ENCODE data around the gene ELFN2.

ELFN2 gene

GRCh38 chr22:37443977-37444376 is 16.7 kb upstream of the ELFN2 start:
- peaks cover 13% of the 10 kb centered on the region for H3K9me3 Mint-ChIP-seq
- intact Hi-C loops (cut with micrococcal nuclease): no loop called here
- H3K27ac Mint-ChIP-seq: no peak overlapping the region
- no peak overlapping the region for H3K4me3 Mint-ChIP-seq
- H3K36me3 Mint-ChIP-seq (ENCODE audit: low read depth): no peaks in the 10 kb centered on the region
- peaks cover 11% of the 10 kb centered on the region for H3K4me1 Mint-ChIP-seq (ENCODE audit: low read depth)
- peaks cover 53% of the 10 kb centered on the region for H3K27me3 Mint-ChIP-seq

- intact Hi-C loops (cut with micrococcal nuclease): no loop called here
- peaks cover 11% of the 10 kb centered on the region for H3K4me1 Mint-ChIP-seq (ENCODE audit: low read depth)
- peaks cover 55% of the 10 kb centered on the region for H3K27me3 Mint-ChIP-seq
- H3K36me3 Mint-ChIP-seq (ENCODE audit: low read depth): no peaks in the 10 kb centered on the region
- H3K9me3 Mint-ChIP-seq: peaks cover 13% of the 10 kb centered on the region
- no peak overlapping the region for H3K4me3 Mint-ChIP-seq
- H3K27ac Mint-ChIP-seq: no peak overlapping the region
Observed at GRCh38 chr22:37443086-37443485, 15.8 kb upstream of the ELFN2 start.

GRCh38 chr22:37442537-37442936 is 15.3 kb upstream of the ELFN2 start:
- intact Hi-C loops (cut with micrococcal nuclease): no loop called here
- Mint-ChIP-seq H3K4me1 (ENCODE audit: low read depth) (peaks cover 11% of the 10 kb centered on the region), H3K4me3 (no peak overlapping the region)

GRCh38 chr22:37442135-37442534 is 14.9 kb upstream of the ELFN2 start:
- peaks cover 15% of the 10 kb centered on the region for H3K4me1 Mint-ChIP-seq (ENCODE audit: low read depth)
- H3K27me3 Mint-ChIP-seq: peaks cover 53% of the 10 kb centered on the region
- H3K36me3 Mint-ChIP-seq (ENCODE audit: low read depth): no peaks in the 10 kb centered on the region
- no peak overlapping the region for H3K4me3 Mint-ChIP-seq
- intact Hi-C loops (cut with micrococcal nuclease): no loop called here
- H3K9me3 Mint-ChIP-seq: peaks cover 13% of the 10 kb centered on the region
- H3K27ac Mint-ChIP-seq: no peak overlapping the region

More at GRCh38 chr22:37442537-37442936, 15.3 kb upstream of the ELFN2 start:
- Mint-ChIP-seq H3K36me3 (ENCODE audit: low read depth) (no peaks in the 10 kb centered on the region), H3K27me3 (peaks cover 53% of the 10 kb centered on the region), H3K9me3 (peaks cover 13% of the 10 kb centered on the region), H3K27ac (no peak overlapping the region)

- intact Hi-C loops (cut with micrococcal nuclease): no loop called here
- H3K4me3 Mint-ChIP-seq: no peak overlapping the region
- no peak overlapping the region for H3K27ac Mint-ChIP-seq
- H3K27me3 Mint-ChIP-seq: peaks cover 49% of the 10 kb centered on the region
- H3K9me3 Mint-ChIP-seq: peaks cover 13% of the 10 kb centered on the region
- no peaks in the 10 kb centered on the region for H3K36me3 Mint-ChIP-seq (ENCODE audit: low read depth)
- peaks cover 16% of the 10 kb centered on the region for H3K4me1 Mint-ChIP-seq (ENCODE audit: low read depth)
Observed at GRCh38 chr22:37440875-37441274, 13.6 kb upstream of the ELFN2 start.

GRCh38 chr22:37439347-37439746 is 12.1 kb upstream of the ELFN2 start:
- Mint-ChIP-seq H3K36me3 (ENCODE audit: low read depth) (no peaks in the 10 kb centered on the region), H3K4me1 (ENCODE audit: low read depth) (peaks cover 16% of the 10 kb centered on the region), H3K27me3 (peaks cover 54% of the 10 kb centered on the region), H3K9me3 (peaks cover 13% of the 10 kb centered on the region), H3K27ac (no peak overlapping the region), H3K4me3 (no peak overlapping the region)
- intact Hi-C loops (cut with micrococcal nuclease): no loop called here

GRCh38 chr22:37435970-37436603 is 8.8 kb upstream of the ELFN2 start:
- Mint-ChIP-seq H3K4me3 (no peak overlapping the region), H3K9me3 (peaks cover 14% of the 10 kb centered on the region), H3K27ac (no peak overlapping the region), H3K36me3 (ENCODE audit: low read depth) (no peaks in the 10 kb centered on the region), H3K4me1 (ENCODE audit: low read depth) (peaks cover 22% of the 10 kb centered on the region), H3K27me3 (peaks cover 60% of the 10 kb centered on the region)
- intact Hi-C loops (cut with micrococcal nuclease): no loop called here

- intact Hi-C loops (cut with micrococcal nuclease): no loop called here
Observed at GRCh38 chr22:37433786-37434185, 6.5 kb upstream of the ELFN2 start.

GRCh38 chr22:37432708-37433054 is 5.4 kb upstream of the ELFN2 start:
- Mint-ChIP-seq H3K9me3 (peaks cover 6% of the 10 kb centered on the region), H3K27ac (no peak overlapping the region), H3K27me3 (peaks cover 62% of the 10 kb centered on the region)

More at GRCh38 chr22:37433786-37434185, 6.5 kb upstream of the ELFN2 start:
- Mint-ChIP-seq H3K36me3 (ENCODE audit: low read depth) (no peaks in the 10 kb centered on the region), H3K27ac (no peak overlapping the region), H3K4me3 (no peak overlapping the region), H3K4me1 (ENCODE audit: low read depth) (peaks cover 34% of the 10 kb centered on the region), H3K9me3 (peaks cover 6% of the 10 kb centered on the region), H3K27me3 (peaks cover 60% of the 10 kb centered on the region)

GRCh38 chr22:37431801-37432707 is 4.8 kb upstream of the ELFN2 start:
- Mint-ChIP-seq H3K36me3 (ENCODE audit: low read depth) (no peaks in the 10 kb centered on the region), H3K27ac (no peak overlapping the region), H3K4me1 (ENCODE audit: low read depth) (peaks cover 34% of the 10 kb centered on the region), H3K9me3 (peaks cover 6% of the 10 kb centered on the region), H3K4me3 (no peak overlapping the region), H3K27me3 (peaks cover 59% of the 10 kb centered on the region)
- intact Hi-C loops (cut with micrococcal nuclease): no loop called here

More at GRCh38 chr22:37432708-37433054, 5.4 kb upstream of the ELFN2 start:
- Mint-ChIP-seq H3K4me3 (no peak overlapping the region), H3K4me1 (ENCODE audit: low read depth) (peaks cover 34% of the 10 kb centered on the region), H3K36me3 (ENCODE audit: low read depth) (no peaks in the 10 kb centered on the region)
- intact Hi-C loops (cut with micrococcal nuclease): no loop called here

GRCh38 chr22:37431366-37431765 is 4.1 kb upstream of the ELFN2 start:
- no peak overlapping the region for H3K27ac Mint-ChIP-seq
- H3K27me3 Mint-ChIP-seq: peaks cover 65% of the 10 kb centered on the region

GRCh38 chr22:37430941-37431340 is 3.7 kb upstream of the ELFN2 start:
- Mint-ChIP-seq H3K36me3 (ENCODE audit: low read depth) (no peaks in the 10 kb centered on the region), H3K27me3 (peaks cover 70% of the 10 kb centered on the region), H3K9me3 (peaks cover 6% of the 10 kb centered on the region), H3K4me3 (no peak overlapping the region), H3K4me1 (ENCODE audit: low read depth) (peaks cover 36% of the 10 kb centered on the region), H3K27ac (no peak overlapping the region)
- intact Hi-C loops (cut with micrococcal nuclease): no loop called here

More at GRCh38 chr22:37431366-37431765, 4.1 kb upstream of the ELFN2 start:
- Mint-ChIP-seq H3K36me3 (ENCODE audit: low read depth) (no peaks in the 10 kb centered on the region), H3K4me1 (ENCODE audit: low read depth) (peaks cover 36% of the 10 kb centered on the region), H3K9me3 (peaks cover 6% of the 10 kb centered on the region), H3K4me3 (no peak overlapping the region)
- intact Hi-C loops (cut with micrococcal nuclease): no loop called here

GRCh38 chr22:37428649-37429586 is 1.6 kb upstream of the ELFN2 start:
- Mint-ChIP-seq H3K4me3 (no peak overlapping the region), H3K36me3 (ENCODE audit: low read depth) (no peaks in the 10 kb centered on the region), H3K9me3 (peaks cover 6% of the 10 kb centered on the region), H3K4me1 (ENCODE audit: low read depth) (peaks cover 36% of the 10 kb centered on the region), H3K27me3 (peaks cover 77% of the 10 kb centered on the region), H3K27ac (no peak overlapping the region)
- intact Hi-C loops (cut with micrococcal nuclease): loop anchor here (1.0 kb wide), 1 partner anchor 112 kb away; no protein-coding TSS in a partner anchor

All from dendritic cell treated with granulocyte-macrophage colony-stimulating factor and Interleukin-4, amounts not matched to agents 40 ng/mL and 50 ng/mL, for 4 days (primary cell).